GM21528 (cell line): ENCODE data around the gene VWA7.

ENCODE experiments used
- ATAC-seq: cut with Tn5 transposase; IDR thresholded peaks from one replicate; pipeline ENCODE4 v1.9.1; 2021; ENCODE audit warnings: mild to moderate bottlenecking, moderate library complexity; ENCODE audit not compliant: unreplicated experiment, low FRiP score

VWA7 gene

DNA sequence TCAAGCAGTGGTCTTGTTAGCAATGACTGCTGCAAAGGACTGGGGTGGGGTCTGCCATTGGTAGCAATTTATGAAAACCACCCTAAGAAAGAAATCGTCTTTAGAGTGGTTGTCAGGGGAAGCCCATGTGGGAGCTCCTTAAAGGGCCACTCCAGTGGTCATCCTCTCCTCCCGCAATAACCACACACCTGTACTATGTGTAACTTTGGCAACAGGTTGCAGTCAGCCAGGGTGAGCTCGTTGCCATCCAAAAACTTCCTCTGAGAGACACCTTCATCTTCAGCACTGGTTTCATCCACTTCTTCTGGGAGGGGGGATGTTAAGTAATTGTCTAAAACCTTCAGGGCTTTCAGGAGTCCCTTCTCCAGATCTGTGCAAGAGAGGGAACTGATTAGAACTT is 45.1 kb downstream of the VWA7 start:
- ATAC-seq, result no peak

DNA sequence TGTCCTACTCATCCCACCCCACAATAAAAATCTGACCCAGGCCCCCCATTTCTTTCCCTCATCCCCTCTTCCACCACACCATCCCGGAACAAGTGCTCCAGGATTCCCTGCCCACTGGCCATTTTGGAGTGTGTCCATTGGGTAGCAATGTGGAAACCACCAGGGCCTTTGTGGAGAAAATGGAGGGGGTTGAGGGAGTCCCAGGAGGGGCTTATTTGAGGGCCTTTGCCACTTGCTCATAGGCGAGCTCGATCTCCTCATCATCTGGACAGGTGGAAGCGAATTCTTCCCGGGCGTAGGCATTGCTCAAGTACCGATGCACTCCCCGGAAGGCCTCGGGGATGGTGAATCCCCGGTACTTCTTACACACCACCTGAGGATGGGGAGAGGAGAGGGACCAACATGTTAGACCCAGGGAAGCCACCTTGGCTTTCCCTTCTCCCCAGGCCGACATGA is 46.5 kb downstream of the VWA7 start:
- ATAC-seq, result no peak

DNA sequence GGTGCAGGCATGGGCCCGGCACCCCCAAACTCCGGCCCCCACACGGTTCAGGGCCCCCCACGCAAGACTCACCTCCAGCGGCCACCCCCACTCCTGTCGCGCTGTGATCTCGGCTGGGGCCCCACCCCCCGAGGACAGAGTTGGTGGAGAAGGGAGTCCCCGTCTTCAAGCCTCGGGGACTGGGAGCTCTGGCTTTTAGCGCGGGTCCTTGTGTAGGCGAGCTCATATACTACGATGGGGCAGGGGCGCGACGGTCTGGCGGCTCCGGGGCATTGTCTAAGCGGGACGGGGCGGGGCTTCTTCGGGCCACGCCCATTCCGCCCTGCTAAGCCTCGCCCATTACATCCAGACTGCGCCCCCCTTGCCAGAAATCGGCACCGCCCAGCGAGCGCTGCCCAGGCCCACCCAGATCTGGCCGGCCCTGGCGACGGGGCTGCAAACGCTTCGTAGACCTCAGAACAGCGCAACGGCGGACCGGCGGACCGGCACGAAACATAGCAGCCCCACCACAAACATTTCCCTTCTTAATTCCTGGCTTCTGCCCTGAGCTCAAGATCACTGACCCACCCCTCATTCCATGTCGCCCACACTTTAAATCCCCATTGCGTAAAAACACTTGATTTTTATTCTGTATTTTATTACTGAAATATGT is 47.0 kb downstream of the VWA7 start:
- ATAC-seq, result no peak

DNA sequence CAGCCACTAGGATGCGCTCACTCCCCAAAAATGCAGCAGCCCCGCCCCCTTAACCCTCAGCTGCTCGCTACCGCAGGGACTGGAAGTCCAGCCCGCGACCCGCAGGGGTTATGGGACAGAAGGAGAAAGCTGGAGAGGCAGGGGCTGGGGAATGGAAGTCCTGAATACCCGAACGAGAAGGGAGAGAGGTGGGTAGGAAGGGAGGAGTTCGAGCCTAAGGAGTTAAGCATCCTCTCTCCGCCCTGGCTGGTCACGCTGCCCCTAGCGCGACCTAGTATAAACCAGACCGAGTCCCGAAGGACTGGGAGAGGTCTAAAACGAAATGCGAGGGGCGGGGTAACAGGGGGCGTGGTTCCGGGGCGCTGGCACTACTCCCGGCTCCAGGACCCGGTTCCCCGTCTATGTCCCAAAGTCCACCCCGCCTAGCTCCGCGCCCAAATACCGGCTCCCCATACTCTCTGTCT is 47.6 kb downstream of the VWA7 start:
- ATAC-seq, result no peak

DNA sequence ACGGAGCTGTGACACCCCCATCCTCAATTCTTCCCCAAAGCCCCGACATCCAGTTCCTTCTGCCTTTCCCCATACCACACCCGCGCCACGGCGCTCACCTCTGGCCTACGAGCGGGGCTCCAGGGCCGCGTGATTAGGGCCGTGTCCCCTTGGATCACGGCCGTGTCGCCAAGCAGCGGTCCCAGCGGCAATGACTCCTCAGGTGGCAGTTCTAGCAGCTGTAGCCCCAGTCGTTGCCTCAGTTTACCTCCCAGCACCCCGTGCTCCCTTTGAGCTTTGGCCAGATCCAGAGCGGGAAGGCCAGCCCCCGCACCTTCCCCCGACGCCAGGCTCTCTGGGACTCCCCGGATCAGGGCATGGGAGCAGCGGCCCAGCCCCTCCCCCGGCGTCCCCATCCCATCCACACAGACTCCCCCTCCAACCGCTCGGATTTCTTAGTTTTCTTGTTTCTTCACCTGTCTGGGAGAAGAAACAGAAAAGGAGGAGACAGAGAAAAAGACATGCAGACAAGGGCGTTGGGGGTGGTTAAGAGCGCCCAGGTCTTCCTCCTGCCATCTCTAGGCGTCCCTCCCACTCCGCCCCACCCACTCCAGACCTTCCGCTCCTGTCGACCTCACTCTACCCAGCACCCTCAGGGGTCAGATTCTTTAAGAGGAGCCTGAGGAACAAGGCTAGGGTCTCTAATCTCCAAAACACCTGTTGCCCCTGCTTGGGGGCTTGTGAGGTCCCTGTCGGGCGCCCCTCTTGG is 48.2 kb downstream of the VWA7 start, which contains the start of gene DDAH2:
Gene DDAH2 (minus strand): TSS at position 533 of the 748 bp plus-strand sequence. CDS start 138 bp downstream, at position 395.
- ATAC-seq, result no peak

DNA sequence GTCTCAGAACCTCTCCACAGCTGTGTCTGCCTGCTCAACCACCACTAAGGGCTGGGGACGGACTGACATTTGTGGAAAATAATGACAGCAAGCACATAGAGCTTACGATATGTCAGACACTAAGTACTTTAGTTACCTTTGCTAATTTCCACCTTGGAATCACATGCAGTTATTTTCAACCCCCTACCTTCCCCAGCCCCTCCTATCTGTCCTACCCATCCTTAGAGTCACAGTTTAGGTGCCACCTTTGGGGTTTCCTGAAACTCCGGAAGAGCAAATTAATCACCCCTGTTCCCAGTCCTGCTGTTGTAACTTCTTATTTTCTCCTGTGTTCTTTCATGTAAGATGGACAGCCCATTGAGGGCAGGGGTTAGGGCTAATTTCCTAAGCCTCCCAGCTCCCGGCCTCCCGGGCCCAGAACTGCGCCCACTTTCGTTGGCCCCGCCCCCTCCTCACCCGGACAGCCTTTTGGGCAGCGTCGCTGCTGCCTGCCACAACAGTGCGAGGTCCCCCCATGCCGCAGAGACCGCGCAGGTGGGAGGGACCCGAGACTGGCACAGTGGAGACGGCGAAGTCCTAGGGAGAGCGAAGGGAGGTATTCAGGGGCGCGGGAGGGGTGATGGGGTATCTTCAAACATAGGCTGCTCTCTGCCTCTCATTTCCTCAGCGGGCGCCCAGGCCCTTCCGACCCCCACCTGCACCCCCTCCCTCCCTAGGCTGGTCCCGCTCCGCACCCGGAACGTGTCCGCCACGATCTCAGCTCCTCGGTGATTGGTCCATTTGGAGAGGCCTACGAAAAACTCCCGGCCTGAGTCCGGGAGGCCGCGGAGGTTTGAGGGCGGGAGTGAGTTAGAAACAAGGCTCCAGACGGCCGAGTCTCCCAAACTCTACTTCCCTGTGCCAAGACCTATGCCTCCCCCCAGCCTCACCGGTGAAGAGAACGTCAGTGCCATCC is 49.1 kb downstream of the VWA7 start:
- peak; percentile 9 for ATAC-seq

DNA sequence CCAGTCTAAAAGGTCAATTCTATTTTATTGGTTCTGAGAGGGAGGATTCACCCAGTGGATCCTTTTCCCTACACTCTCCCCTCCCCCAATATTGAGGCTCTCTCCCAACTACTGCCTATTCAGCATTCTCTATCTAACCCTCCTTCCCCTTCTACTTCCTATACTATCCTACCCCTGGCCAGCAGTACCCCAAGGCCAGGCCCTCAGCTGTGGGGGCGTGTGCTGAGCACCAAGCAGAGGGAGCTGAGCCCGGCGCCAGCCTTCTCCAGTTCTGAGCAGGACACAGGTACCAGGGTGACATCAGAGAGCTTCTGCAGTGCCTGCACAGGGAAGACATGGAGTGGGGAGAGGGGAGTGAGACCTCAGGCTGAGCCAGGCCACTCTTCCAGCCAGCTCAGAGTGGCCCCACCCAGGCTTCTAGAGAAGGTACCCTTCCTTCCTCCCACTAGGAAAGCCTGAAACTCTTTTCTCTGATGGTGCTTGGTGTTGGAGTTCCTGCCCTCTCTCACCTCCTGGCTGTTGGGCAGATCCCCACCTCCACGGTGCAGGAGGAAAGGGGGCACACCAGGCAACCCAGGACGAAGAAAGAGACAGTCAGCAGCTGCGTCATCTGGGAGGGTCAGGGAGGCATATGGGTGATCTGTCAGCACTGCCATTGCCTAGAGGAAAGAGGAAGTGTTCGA is 50.0 kb downstream of the VWA7 start:
- ATAC-seq, result peak; percentile 60

DNA sequence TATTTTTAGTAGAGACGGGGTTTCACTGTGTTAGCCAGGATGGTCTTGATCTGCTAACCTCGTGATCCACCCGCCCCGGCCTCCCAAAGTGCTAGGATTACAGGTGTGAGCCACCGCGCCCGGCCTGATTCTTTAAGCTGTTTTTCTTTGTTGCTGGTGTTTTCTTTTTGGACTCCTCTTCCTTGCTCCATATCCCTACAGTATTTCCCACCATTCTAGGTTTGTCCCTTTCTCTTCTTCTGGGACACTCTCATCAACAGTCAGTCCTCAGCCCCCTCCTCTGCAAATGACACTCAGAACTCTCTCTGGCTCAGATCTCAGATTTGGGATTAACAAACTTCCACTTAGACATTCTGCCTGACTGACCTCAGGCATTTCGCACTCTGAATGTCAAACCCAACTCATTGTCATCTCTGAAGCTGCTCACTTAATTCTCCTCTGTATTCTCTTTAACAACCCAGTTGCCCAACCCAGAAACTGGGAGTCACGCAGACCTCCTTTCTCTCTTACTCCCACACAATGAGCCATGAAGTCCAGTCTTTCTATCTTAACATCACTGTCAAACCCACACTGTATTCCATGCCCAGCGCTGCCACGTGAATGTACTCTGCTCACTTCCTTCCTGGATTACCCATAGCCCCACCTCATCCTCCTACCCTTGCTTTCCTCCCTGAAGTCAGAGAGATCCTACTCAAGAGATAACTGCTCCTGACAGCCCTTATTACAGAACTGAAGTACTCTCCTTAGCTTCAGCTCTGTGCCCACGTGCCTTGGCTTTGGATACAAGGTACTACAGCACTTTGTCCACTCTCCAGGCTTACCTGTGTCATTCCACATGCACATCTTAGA is 51.4 kb downstream of the VWA7 start:
- no peak for ATAC-seq

DNA sequence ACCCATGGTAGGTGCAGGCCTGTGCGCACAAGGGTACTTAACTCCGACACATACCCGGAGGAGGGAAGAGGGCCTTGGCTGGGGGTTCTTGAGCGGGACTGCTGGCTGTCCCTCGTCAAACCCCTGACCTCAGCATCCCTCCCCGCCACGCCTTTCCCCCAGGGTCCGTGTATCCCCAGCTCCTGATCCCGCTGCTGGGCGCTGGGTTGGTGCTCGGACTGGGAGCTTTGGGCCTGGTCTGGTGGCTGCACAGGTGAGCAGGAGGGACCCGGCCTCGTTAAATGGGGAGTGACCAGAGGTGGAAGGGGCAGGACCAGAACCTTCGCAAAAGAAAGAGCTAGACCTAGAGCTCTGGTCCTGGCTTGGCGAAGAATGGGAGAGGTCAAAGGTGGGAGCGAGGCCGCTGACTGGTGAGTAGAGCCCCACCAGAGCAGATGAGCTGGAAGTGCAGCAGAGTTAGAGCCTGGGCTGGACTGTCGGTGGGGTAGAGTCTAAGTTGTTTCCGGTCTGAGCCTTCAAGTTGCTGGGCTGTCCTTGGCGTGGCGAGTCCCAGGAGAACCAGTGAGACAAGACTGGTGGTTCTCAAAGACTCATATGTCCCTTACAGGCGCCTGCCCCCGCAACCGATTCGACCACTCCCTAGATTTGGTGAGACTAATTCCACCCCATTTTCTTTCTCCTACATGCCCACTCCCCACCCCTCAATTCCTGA is 53.0 kb downstream of the VWA7 start:
- ATAC-seq, result no peak

DNA sequence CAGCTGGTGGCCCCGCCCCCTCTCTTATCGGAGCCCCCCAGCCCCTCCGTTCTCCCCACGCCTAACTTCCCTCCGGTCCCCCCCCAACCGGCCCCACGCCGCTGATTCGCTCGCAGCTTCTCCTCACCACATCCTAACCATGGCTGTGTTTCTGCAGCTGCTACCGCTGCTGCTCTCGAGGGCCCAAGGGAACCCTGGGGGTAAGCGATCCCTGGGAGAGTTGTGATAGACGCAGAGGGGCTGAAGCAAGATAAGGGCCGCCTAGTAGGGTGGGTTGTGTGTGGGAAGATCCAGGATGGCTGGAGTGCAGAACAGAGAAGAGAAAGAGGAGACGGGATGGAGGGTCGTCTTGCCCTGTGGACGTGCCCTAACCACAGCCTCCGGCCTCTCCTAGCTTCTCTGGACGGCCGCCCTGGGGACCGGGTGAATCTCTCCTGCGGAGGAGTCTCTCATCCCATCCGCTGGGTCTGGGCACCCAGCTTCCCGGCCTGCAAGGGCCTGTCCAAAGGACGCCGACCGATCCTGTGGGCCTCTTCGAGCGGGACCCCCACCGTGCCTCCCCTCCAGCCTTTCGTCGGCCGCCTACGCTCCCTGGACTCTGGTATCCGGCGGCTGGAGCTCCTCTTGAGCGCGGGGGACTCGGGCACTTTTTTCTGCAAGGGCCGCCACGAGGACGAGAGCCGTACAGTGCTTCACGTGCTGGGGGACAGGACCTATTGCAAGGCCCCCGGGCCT is 53.7 kb downstream of the VWA7 start, which contains the start of gene MPIG6B:
Gene MPIG6B (plus strand): TSS at position 129 of the 735 bp plus-strand sequence. CDS start 11 bp downstream, at position 140.
- no peak for ATAC-seq

DNA sequence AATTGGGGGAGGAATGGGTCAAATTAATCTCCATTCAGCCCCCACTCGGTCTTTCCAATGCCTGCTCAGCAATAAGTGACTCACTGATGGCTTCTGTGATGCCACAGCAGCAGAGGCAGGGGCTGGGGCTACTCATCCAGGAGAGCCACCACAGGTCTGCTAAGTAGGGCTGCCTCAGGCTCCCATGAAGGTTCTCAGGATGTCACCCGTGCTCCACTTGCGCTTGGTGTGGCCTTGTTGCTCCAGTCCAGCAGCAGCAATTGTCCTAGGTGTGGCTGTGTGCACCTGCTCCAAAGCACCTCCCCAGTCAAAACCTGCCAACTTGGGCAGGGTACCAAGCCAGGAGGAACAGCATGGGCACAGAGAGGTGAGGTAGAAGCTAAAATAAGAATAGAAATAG is 55.0 kb downstream of the VWA7 start:
- no peak for ATAC-seq

DNA sequence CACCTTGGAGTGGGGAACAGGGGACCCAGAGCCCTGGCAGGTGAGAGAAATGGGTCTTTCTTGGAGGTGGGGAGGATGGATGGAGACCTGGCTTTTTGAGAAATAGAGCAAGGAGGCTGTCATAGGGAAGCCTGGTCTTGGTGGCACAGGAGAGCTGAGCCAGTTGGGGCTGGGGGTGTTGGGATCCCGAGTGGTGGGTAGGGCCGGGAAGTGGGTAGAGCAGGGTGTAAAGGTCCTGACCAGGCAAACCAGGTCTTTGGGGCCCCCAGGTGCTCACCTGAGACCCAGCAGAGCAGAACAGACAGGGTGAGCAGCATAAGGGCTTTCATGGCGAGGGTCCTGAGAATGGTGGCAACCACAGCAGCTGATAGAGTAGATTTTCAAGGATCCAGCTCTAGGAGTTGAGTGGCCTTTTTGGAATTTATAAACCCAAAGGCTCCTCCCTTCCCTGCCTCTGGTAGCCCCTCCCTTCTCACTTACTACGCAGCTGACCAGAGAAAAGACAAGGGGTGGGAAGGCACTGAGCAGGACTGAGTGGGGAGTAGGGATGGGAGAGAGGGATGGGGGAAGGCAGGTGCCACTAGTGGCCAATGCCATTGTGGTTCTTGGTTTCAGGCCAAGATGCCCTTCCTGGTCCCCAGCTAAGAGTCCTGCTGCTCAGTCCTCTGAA is 55.6 kb downstream of the VWA7 start, which contains the start of gene LY6G6C:
Gene LY6G6C (minus strand): TSS at position 396 of the 670 bp plus-strand sequence. CDS start 67 bp downstream, at position 329.
- no peak for ATAC-seq

DNA sequence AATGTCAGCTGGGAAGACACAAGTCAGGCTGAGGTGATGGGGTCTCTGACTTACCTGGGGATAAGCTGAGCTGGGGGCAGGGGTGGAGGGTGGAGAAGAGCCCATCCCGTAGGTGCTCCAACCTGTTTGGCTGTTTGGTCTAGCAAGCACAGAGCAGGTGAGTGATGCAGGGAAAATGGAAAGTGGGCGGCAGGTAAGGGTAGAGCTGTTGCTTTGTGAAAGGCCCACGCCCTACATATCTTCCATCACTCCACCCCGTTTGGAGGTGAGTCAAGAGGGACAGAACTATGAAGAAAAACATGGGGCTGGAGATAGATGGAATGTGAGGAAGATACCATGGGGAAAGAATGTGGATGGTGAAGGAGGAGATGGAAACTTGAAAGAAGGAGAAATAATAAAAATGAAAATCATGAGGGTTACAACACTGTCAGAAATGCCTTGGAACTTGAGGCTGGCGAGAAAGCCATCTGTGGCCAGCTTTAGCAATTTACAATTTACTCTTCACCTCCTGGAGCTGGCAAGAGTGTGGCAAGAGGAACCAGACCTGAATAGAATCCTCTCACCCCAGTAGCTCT is 56.8 kb downstream of the VWA7 start:
- ATAC-seq, result no peak

DNA sequence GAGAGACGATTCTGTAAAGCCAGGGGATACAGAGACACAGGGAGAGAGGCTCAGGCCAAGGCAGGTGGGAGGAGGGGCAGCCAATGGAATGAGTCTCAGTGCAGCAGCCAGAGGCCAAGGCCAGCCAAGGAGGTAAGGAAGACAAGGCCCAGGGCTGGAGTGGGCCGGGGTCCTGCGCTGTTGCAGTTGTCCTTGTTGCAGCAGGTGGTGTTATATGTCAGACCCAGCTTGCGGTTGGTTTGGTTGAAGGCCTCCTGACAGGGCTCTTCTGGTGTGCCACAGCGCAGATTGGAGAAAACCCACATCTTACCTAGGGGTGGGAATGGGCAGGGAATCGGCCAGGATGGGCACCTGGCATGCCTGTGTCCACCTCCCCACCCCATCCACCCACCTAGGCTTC is 58.1 kb downstream of the VWA7 start:
- ATAC-seq, result no peak

DNA sequence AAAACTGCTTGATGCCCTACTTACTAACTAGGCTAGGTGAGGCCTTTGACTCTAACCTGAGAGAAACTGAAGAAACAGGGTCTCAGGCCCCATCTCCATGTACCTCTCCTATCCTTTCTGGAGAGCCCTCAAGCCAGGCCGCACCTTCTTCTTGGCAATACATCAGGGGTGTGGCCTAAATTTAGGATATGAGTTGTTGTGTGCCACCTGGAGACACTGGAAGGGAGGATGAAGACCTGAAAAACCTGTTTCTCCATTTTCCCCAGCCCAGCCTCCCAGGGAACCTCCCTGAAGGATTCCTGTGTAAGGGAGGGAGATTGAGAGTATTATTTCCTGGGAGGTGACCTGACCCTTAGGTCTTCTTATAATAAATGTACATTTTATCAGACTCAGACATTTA is 58.9 kb downstream of the VWA7 start:
- no peak for ATAC-seq

DNA sequence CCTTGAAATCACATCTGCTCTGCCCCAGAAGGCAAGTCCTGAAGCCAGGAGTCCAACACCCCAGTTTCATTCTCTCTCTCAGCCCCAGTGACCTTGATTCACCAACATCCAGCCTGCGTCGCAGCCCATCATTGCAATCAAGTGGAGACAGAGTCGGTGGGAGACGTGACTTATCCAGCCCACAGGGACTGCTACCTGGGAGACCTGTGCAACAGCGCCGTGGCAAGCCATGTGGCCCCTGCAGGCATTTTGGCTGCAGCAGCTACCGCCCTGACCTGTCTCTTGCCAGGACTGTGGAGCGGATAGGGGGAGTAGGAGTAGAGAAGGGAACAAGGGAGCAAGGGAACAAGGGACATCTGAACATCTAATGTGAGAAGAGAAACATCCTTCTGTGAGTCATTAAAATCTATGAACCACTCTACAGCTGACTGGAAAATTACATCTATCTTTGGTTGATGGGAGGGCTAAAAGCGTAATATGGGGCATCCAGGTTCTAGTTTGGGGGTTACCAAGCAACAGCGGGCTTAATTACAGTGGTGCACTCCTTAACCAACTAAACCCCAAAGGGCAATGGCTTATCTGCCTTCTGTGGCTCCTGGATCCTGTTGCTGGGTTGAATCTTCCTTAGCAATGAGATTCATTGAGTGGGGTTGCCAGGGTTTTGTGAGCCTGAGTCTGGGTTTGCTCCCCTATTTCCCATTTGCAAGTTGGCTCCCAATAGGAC is 59.5 kb downstream of the VWA7 start:
- no peak for ATAC-seq
